ENCODE data around the gene ABLIM2.

The ABLIM2 gene

GRCh38 chr4:8070736-8071718 is 87.6 kb downstream of the ABLIM2 start:
- DNase-seq (ENCODE audit: low read depth), result no peak

GRCh38 chr4:8069102-8069752 is 89.4 kb downstream of the ABLIM2 start:
- DNase-seq (ENCODE audit: low read depth), result no peak

GRCh38 chr4:8067945-8068896 is 90.4 kb downstream of the ABLIM2 start:
- DNase-seq (ENCODE audit: low read depth), result no peak

- no peak for DNase-seq (ENCODE audit: low read depth)
Measured at GRCh38 chr4:8067274-8067936, 91.2 kb downstream of the ABLIM2 start.

- DNase-seq (ENCODE audit: low read depth), result no peak
Measured at GRCh38 chr4:8066336-8066931, 92.2 kb downstream of the ABLIM2 start.

GRCh38 chr4:8063974-8064563 is 94.5 kb downstream of the ABLIM2 start:
- no peak for DNase-seq (ENCODE audit: low read depth)

- DNase-seq (ENCODE audit: low read depth), result no peak
Measured at GRCh38 chr4:8061573-8061972, 97.0 kb downstream of the ABLIM2 start.

- DNase-seq (ENCODE audit: low read depth), result no peak
Measured at GRCh38 chr4:8061145-8061544, 97.5 kb downstream of the ABLIM2 start.

- DNase-seq (ENCODE audit: low read depth), result no peak
Measured at GRCh38 chr4:8060632-8061031, 98.0 kb downstream of the ABLIM2 start.

- no peak for DNase-seq (ENCODE audit: low read depth)
Measured at GRCh38 chr4:8058031-8058479, 100.6 kb downstream of the ABLIM2 start.

GRCh38 chr4:8055206-8055605 is 103.4 kb downstream of the ABLIM2 start:
- DNase-seq (ENCODE audit: low read depth), result no peak

GRCh38 chr4:8053688-8054449 is 104.7 kb downstream of the ABLIM2 start:
- DNase-seq (ENCODE audit: low read depth), result no peak

- DNase-seq (ENCODE audit: low read depth), result no peak
Measured at GRCh38 chr4:8052160-8052691, 106.4 kb downstream of the ABLIM2 start.

- DNase-seq (ENCODE audit: low read depth), result no peak
Measured at GRCh38 chr4:8051644-8052043, 107.0 kb downstream of the ABLIM2 start.

- no peak for DNase-seq (ENCODE audit: low read depth)
Measured at GRCh38 chr4:8050555-8051206, 107.9 kb downstream of the ABLIM2 start.

GRCh38 chr4:8050180-8050554 is 108.4 kb downstream of the ABLIM2 start:
- DNase-seq (ENCODE audit: low read depth), result no peak

GRCh38 chr4:8048856-8049676 is 109.5 kb downstream of the ABLIM2 start:
- DNase-seq (ENCODE audit: low read depth), result no peak
